Endothelial cell of umbilical vein (primary cell): ENCODE results near the gene TAS2R13. TPM values are rescaled to one million over a fixed set of nuclear protein-coding genes. Genes with fewer than 3 reads are reported as not detected.

Source experiments
- BruUV-seq: library from RNA; stranded (reverse); fragments of 400-500 nt; replicated peaks from 2 replicates; lab custom pipeline; 2021; lab: Mats Ljungman, UMichigan
- CTCF ChIA-PET: fragments of 300-600, 350-600 bp; sonication (Branson Sonifier 250); formaldehyde crosslinking; loops from one replicate; lab custom pipeline; 2021; ENCODE audit warnings: antibody characterized with exemption, inconsistent platforms; lab: Charles Lee
- POLR2A ChIA-PET: fragments of 300-600, 350-600 bp; sonication (Branson Sonifier 250); formaldehyde crosslinking; loops from one replicate; lab custom pipeline; 2021; ENCODE audit warnings: antibody characterized with exemption, inconsistent platforms; lab: Charles Lee
- DNase-seq: peaks from one replicate; pipeline ENCODE4 v3.0.0-alpha.2; 2011; ENCODE audit warnings: low read depth, low spot score
- FAIRE-seq: peaks from 2 replicates; lab custom pipeline; 2011; peaks lifted over from hg19 to GRCh38; lab: Jason Lieb, UNC
- H2AFZ ChIP-seq: 2 replicates; pipeline ENCODE4 v1.6.0; 2012; ENCODE audit warnings: low read depth, low read length, control low read depth, inconsistent platforms
- H3K27ac ChIP-seq: 2 replicates; pipeline ENCODE4 v1.5.1; 2011; ENCODE audit warnings: low read depth, mild to moderate bottlenecking, control low read depth, low read length, moderate library complexity; ENCODE audit not compliant: insufficient read depth
- H3K27me3 ChIP-seq, 2 experiments: 2 replicates each; pipeline versions ENCODE4 v1.6.0 to v1.6.1; 2011; ENCODE audit warnings: low read length in 2 of 2, mixed read lengths in 1 of 2; ENCODE audit not compliant: control insufficient read depth in 2 of 2, insufficient read depth in 2 of 2
- H3K36me3 ChIP-seq, 2 experiments: 2 replicates in 1 of 2; 3 replicates in 1 of 2; pipeline ENCODE4 v1.5.1; 2011; ENCODE audit warnings: low read length in 2 of 2, mild to moderate bottlenecking in 1 of 2, moderate library complexity in 1 of 2; ENCODE audit not compliant: control insufficient read depth in 2 of 2, insufficient read depth in 2 of 2; ENCODE audit errors: extremely low read depth in 1 of 2
- H3K4me1 ChIP-seq: 3 replicates; pipeline ENCODE4 v1.5.1; 2011; ENCODE audit warnings: mild to moderate bottlenecking, low read length; ENCODE audit not compliant: control insufficient read depth, insufficient read depth; ENCODE audit errors: extremely low read depth
- H3K4me2 ChIP-seq: 2 replicates; pipeline ENCODE4 v1.6.1; 2011; ENCODE audit warnings: low read length, control low read depth, mixed read lengths; ENCODE audit not compliant: insufficient read depth
- H3K4me3 ChIP-seq, 3 experiments: fragments of 200-600 bp in 1 of 3; sonication (generic), shearing (Covaris generic) in 1 of 3; replicated peaks in 1 of 3; 2 replicates each; pipeline ENCODE4 v1.5.1; 2011 to 2016; ENCODE audit warnings: control low read depth in 3 of 3, low read length in 3 of 3, mild to moderate bottlenecking in 2 of 3, inconsistent platforms in 1 of 3, low read depth in 1 of 3, moderate library complexity in 1 of 3; ENCODE audit not compliant: insufficient read depth in 1 of 3
- H3K79me2 ChIP-seq: 2 replicates; pipeline ENCODE4 v1.6.0; 2012; ENCODE audit warnings: low read length, inconsistent platforms; ENCODE audit not compliant: control insufficient read depth, insufficient read depth
- H3K9ac ChIP-seq: replicated peaks from 2 replicates; pipeline ENCODE3; 2011; ENCODE audit warnings: low read length, control low read depth; ENCODE audit not compliant: insufficient read depth; ENCODE audit errors: extremely low read depth
- H3K9me1 ChIP-seq: replicated peaks from 3 replicates; pipeline ENCODE4 v1.6.0; 2011; ENCODE audit warnings: mild to moderate bottlenecking, low read length; ENCODE audit not compliant: control insufficient read depth, insufficient read depth; ENCODE audit errors: extremely low read depth
- H3K9me3 ChIP-seq: replicated peaks from 2 replicates; pipeline ENCODE4 v1.5.1; 2012; ENCODE audit warnings: low read length, inconsistent platforms; ENCODE audit not compliant: control insufficient read depth, insufficient read depth
- H4K20me1 ChIP-seq: replicated peaks from 2 replicates; pipeline ENCODE3; 2011; ENCODE audit warnings: mild to moderate bottlenecking, low read length; ENCODE audit not compliant: control insufficient read depth, insufficient read depth; ENCODE audit errors: extremely low read depth
- CTCF ChIP-seq, 2 donors: IDR thresholded peaks; 1 replicate in 1 of 2; 2 replicates in 1 of 2; pipeline ENCODE4 v1.5.1; 2011; ENCODE audit warnings: low read length in 2 of 2, mild to moderate bottlenecking in 2 of 2, moderate library complexity in 2 of 2, control low read depth in 1 of 2, inconsistent platforms in 1 of 2, low read depth in 1 of 2; ENCODE audit not compliant: insufficient read depth in 1 of 2; ENCODE audit errors: extremely low read depth in 1 of 2
- EZH2 ChIP-seq: IDR thresholded peaks from 2 replicates; pipeline ENCODE4 v1.6.1; 2012; ENCODE audit warnings: borderline replicate concordance, low read depth, mild to moderate bottlenecking, moderate library complexity, low read length, inconsistent platforms; ENCODE audit not compliant: severe bottlenecking
- FOS ChIP-seq: IDR thresholded peaks from 2 replicates; pipeline ENCODE4 v1.6.1; 2011; ENCODE audit warnings: mild to moderate bottlenecking, low read length, moderate library complexity, borderline replicate concordance; ENCODE audit not compliant: insufficient read depth
- GATA2 ChIP-seq: IDR thresholded peaks from 2 replicates; pipeline ENCODE4 v1.7.0; 2011; ENCODE audit warnings: low read depth, mild to moderate bottlenecking, moderate library complexity, mixed read lengths, low read length; ENCODE audit not compliant: insufficient read length, insufficient read depth
- JUN ChIP-seq: IDR thresholded peaks from 2 replicates; pipeline ENCODE4 v1.6.1; 2011; ENCODE audit warnings: borderline replicate concordance, low read depth; ENCODE audit not compliant: insufficient read length, insufficient read depth
- MAX ChIP-seq: IDR thresholded peaks from 2 replicates; pipeline ENCODE4 v1.6.1; 2011; ENCODE audit not compliant: insufficient read depth, insufficient read length
- MYC ChIP-seq: IDR thresholded peaks from one replicate; pipeline ENCODE4 v1.6.1; 2011; ENCODE audit warnings: mild to moderate bottlenecking, low read depth, low read length
- POLR2A ChIP-seq: IDR thresholded peaks from 2 replicates; pipeline ENCODE4 v1.6.1; 2012; ENCODE audit warnings: low read depth, mild to moderate bottlenecking, control low read depth, low read length
- POLR2AphosphoS5 ChIP-seq: IDR thresholded peaks from 2 replicates; pipeline ENCODE4 v1.6.1; 2012; ENCODE audit warnings: low read depth, mild to moderate bottlenecking, control low read depth, low read length, moderate library complexity; ENCODE audit not compliant: insufficient read depth
- dilution Hi-C: fragments of 300-500 bp; cut with MboI; formaldehyde crosslinking; loops from one replicate; pipeline ENCODE4 v1.15.0; 2019; ENCODE audit warnings: low sequenced_read_pairs; ENCODE audit not compliant: extremely low pct_ligation_motif_present
- intact Hi-C: fragments of 100-400 bp; cut with micrococcal nuclease; formaldehyde crosslinking; loops from one replicate; pipeline ENCODE4 v1.10.0; 2022
- polyA plus RNA-seq, 4 experiments: library from polyadenylated mRNA; depleted of rRNA in 3 of 4; stranded (reverse) in 3 of 4; unstranded in 1 of 4; fragments of >200 nt; gene quantifications; 2 replicates each; pipeline versions ENCODE4 v1.2.1 to v1.2.3, GENCODE V29; 2011 to 2012; ENCODE audit warnings: missing spikeins in 1 of 4
- total RNA-seq: library from RNA; stranded (reverse); gene quantifications from 2 replicates; pipeline ENCODE4 v1.2.3, GENCODE V29; 2021

TAS2R13 gene
- total and polyA plus RNA-seq, 2 donors (not counting 3 experiments of a cell fraction or from before 2014, with no cell fraction given) = 0.04 to 1.7 TPM

DNA sequence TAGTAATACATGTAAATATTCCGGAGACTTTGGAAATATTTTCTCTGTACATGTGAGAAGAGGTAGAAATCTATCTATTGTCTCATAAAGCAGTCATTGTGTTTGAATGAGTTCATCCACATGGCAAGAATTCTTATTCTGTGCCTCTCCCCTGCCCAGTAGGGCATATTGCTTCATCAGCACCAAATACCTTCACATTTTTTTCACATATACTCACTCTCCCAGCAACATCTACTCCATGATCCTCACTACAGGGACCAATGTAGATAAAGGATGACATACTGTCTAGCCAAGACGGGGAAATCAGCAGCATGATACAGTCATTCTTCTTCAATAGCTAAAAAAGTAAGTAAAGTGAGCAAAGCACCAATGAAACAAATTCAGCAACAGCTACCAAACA lies 31.0 kb upstream of the TAS2R13 start:
- Histone ChIP-seq H3K9me3 (no peaks in the 10 kb centered on the region), H3K79me2 (no peaks in the 10 kb centered on the region), H3K27ac (no peak overlapping the region), H3K4me1 (no peaks in the 10 kb centered on the region), H3K9me1 (no peaks in the 10 kb centered on the region), H3K36me3 (no peaks in the 10 kb centered on the region), H3K9ac (no peak overlapping the region), H4K20me1 (peaks cover 2% of the 10 kb centered on the region), H3K4me2 (no peak overlapping the region), H3K4me3 (no peak overlapping the region), H3K27me3 (no peaks in the 10 kb centered on the region), H2AFZ (no peak overlapping the region)
- FAIRE-seq = no peak
- CTCF ChIA-PET = no interaction called here
- intact Hi-C loops (no loop called here), dilution Hi-C loops (no loop called here)
- no TSS peak for BruUV-seq
- POLR2A ChIA-PET = no interaction called here
- DNase-seq = no peak
- no peak for TF ChIP-seq GATA2
- no peak for TF ChIP-seq JUN
- no peak for TF ChIP-seq MAX
- TF ChIP-seq EZH2 = no peak
- TF ChIP-seq FOS = no peak
- no peak for TF ChIP-seq CTCF (IDR thresholded peaks at IDR 0.05; ENCODE audit: extremely low read depth in 1 of 2, insufficient read depth in 1 of 2, low read depth in 1 of 2, low read length in 2 of 2)
- TF ChIP-seq POLR2AphosphoS5 = no peak
- no peak for TF ChIP-seq MYC
- TF ChIP-seq POLR2A = no peak
